Fibroblast of skin of left quadriceps (primary cell): ENCODE measurements around the gene RFX4.
"Not testable (repeated sequence)": the region's sequence is repeated elsewhere in the genome, so short reads cannot be mapped to it uniquely, and the experiment has no call there.

Experiments
- DNase-seq, 2 experiments: peaks; one replicate each; pipeline ENCODE4 v3.0.0-alpha.2; 2013; ENCODE audit warnings: low read depth in 2 of 2

RFX4 gene

DNA sequence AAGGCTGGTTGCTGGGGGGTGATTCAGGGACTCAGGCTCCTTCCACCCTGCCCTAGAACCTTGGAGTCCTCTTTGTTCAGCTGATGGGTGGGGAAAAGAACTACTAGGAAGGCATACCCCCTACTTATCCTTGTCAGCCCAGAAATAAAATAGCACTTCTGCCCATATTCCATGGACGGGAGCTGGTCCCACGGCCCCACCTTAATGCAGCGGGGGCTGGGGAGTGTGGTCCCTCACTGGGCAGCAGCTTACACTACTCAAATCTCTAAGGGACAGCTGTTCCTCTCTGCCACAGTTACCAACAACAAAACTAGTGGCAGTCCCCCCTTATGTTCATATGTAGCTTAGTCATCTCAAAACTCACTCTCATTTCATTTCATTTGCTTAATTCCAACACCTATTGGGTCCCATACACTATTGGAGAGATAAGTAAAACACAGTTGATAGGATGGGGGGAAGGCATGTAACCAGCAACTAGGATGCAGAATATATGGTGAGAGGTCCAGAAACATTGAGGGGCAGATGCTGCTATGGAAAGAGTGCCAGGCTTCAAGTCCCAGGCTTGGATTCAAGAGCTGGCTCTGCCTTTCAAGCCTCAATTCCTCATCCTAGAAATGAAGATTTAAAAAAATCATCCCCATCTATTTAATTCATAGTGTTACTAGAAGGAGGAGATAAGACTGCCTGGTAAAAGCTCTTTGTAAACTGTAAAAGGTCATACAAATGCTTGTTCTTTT lies 107.9 kb downstream of the RFX4 start:
- no peak for DNase-seq

DNA sequence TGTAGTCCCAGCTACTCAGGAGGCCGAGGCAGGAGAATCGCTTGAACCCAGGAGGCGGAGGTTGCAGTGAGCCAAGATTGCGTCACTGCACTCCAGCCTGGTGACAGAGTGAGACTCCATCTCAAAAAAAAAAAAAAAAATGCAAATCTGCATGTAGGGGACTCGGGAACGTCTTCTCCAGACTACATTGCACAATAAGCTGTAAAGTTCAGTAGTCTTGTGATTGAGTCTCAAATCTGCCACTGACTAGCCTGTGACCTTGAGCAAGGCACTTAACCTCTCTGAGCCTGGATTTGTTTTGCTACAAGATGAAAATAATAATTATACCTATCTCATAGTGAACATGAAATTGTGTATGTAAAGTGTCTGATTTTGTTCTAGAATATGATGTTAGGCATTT lies 109.2 kb downstream of the RFX4 start:
- DNase-seq: not testable (repeated sequence)

DNA sequence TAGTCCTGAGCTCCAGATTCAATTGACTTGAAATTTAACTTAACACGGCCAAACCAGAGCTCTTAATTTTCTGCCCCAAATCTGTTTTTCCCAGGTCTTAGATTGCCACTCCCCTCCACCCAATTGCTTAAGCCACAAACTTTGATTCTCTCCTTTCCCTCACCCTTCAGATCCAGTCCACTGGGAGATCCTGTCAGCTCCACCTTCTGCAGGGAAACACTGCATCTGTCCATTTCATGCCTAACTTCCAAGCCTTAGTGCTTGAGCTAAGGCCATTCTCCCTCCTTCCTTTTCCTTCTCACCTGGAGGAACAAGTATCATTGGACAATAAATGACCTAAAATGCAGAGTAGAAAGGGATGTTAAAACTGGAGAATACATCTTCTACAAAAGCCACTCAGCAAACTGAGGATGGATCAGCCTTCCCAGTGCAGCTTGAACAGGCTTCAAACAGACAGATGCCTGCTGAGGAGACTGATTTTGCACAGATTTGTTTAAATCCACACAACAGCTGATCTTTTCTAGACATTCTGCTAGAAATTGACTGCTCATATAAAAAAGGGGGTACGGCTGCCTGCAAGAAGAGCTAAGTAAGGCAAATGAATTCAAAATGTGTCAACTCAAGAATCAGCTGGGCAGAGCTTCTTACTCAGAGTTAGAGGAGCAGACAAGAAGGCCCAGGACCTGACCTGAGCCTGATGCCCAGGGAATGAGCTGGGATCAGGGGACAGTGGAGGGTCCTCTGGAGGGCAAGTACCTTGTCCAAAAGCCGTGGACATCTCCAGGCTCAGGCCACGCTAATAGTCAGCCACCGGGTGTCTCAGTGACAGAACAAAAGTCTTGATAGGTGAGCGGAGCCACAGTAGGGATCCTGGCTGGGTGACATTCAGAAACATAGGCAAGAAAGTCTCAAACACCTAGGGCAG lies 110.4 kb downstream of the RFX4 start:
- no peak for DNase-seq

DNA sequence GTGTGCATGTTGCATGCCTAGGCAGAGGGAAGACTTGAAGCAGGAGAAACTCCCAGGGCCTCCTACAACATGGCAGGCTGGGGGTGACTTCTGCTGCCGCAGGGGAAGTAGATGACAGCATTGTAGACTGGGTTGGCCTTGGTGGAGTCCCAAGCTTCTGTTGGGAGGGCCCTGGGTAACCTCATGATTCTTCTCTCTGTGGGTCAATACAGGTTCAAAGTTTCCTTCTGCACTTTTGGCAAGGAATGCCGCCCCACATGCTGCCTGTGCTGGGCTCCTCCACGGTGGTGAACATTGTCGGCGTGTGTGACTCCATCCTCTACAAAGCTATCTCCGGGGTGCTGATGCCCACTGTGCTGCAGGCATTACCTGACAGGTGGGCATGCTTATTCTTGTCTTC lies 113.3 kb downstream of the RFX4 start:
- no peak for DNase-seq

DNA sequence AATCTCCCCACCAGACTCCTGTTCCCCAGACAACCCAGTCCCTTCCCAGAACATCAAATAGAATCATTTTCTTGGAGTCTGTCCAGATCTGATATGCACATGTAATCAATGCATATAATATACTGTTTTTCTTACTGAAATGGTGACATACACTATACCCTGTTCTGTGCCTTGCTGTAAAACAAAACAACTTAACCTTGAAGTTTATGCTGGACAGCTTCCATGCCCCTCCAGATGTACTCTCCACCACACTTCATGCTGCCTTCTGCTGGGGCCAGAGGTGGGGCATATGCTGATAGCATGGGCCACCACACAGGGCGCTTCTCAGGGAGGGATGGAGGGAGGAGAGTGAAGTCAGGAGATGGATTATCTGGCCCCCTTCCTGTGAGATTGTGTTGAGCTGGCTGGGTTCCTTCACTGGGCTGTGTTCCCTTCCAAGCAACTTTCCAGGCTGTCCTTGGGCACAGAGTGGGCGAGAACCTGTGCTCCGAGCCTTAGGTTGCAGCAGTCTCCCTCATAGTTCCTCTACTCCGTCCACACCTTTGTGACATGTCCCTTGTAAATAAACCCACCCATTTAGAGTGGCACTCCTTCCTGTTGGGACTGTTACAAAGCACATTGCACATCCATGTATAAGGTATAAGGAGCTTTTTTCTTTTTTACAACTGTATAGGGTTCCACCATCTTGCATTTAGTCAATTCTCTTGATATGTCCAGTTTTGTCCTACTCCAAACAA lies 114.0 kb downstream of the RFX4 start:
- no peak for DNase-seq

DNA sequence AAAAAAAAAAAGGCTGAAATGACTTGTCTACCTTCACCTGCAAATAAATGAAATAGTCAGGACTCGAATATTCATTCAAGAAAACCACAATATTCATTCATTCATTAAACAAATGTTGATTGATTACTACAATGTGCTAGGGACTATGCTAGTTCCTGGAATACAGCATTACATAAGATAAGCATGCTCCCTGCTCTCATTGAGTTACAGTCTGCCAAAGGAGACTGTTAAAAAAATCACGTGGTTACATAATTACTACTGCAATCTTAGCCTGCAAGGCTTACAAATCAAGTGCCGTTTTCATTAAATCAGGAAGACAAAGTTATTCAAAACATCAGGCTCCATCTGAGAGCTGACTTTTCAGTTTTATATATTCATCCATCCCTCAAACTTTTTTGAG lies 121.3 kb downstream of the RFX4 start:
- no peak for DNase-seq

DNA sequence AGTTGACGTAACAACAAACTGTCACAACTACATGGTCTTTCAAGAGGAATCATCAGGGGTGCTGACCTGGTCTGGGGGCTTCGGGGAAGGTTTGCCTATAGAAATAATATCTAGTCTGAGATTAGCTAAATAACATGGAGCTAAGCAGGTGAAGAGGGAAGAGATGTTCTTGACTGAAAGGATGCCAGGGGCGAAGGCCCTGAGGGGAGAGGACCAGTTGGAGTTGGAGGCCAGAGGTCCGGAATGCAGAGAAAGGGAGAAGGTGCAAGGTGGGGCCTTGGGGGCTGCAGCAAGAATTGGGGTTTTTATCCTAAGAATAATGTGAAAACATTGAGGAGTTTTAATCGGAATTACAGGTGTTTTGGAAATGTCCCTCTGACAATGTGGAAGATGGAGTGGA lies 123.2 kb downstream of the RFX4 start:
- no peak for DNase-seq

DNA sequence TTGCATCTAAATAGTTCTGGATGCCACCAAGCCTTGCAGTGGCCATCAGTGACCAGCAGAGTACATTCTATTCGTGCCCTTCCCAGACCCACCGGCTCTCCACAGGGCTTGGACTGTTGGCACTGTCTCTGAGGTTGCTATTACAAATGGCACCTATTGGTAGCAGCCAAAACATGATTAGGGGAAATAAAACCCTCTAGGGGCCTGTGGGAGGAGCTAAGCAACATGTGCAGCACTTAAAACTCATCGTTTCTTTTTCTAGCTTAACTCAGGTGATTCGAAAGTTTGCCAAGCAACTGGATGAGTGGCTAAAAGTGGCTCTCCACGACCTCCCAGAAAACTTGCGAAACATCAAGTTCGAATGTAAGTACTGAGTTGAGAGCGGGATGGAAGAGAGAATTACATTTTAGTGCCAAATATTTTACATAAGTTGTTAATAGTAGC lies 126.3 kb downstream of the RFX4 start:
- no peak for DNase-seq

DNA sequence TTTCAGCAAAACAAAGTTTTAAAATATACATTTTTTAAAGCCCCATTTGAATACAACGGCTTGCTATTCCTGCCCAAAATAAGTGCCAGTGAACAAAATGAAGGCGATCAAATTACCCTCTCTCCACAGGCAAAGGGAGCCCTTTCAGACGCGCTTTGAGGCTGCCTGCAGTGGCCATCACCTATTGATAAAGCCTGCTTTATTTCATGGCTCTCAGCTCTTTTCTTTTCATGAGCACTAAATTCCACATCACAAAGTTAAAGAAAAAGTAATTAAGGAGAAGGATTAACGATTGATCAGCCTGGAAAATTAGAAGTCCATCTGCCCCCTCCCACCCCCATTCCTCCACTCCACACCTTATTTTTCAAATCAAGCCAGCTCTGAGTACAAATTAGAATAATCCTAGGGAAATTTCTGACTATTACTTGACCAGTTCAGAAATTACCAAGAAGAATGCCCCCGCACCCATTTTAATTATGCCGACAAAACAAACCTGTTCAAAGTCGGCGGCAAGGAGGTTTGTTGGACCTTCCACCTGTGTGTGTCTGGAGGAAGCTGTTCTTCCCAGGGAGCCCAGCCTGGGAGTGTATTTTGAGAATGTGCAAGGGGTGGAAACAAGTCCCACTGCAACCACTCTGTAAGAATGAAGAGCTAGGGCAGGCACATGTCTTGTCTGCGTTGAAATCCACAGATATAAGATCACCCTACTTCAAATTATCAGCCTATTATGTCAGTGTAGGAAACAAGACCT lies 127.5 kb downstream of the RFX4 start:
- DNase-seq: no peak

DNA sequence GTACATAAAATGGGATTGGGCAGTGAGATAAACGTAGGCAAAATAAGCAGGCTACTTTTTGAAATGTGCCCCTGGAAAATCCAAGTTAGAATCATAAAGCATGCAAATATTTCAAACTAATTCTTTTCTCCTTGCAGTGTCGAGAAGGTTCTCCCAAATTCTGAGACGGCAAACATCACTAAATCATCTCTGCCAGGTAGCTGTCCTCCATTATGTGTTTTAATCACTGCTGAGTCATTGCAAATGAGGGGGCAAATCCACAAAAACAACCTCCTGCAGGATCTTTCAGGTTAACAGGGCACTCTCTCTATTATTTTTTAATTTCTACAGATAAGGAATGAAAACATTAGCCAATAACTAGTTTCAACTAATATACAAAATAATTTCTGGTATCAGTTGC lies 128.5 kb downstream of the RFX4 start:
- DNase-seq: no peak

DNA sequence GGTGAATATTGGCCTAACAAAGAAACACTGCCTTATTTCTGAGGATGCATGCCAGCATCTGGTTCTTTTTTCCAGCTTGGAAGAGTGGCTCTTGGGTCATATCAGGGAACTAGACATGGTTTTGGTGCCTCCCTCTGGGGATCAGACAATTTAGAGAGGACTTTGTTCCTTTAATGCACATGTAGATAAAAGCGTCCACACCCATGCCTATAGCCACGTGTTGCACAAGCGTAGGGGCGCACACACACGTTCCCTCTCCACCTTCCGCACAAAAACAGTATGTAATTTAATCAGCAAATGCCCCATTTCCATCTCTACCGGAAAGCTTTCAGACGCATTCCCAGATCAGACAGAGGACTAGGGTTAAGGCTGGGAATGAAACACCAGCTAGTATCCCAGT lies 130.0 kb downstream of the RFX4 start:
- no peak for DNase-seq

DNA sequence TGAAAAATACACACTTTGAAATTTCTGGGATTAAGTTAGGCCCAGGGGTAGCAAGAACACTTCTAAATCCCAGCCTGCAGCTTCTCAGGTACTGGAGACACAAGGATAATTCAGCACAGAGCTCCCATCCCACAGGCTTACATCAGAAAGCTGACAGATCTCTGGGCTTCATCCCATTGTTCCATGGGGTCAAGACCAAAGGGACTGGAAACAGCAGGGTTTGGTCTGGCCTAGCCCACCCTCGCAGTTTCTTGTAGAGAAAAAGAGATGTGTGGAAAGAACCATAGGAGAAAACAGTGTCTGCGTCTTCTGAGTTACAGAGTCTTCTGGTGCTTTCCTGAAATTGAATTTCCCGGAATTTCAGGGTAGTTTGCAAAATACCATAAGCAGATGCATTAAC lies 132.1 kb downstream of the RFX4 start:
- no peak for DNase-seq

DNA sequence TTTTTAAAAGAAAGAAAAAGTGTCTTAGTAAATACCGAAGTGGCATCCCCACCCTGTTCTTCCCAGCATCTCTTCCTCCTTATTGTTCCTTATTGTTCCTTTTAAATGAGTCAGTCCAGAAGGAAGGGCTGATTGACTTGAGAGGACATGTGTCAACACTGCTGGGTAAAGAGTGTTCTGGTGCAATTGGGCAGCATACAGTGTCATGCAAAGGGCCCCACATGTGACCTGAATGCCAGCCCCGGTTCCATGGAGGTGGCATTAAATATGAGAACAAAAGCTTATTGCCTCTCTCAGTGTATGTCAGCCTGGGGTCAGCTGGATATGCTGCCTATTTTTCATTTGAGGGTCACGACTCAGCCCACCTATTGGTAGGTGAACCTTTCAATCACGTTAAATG lies 132.8 kb downstream of the RFX4 start:
- no peak for DNase-seq

DNA sequence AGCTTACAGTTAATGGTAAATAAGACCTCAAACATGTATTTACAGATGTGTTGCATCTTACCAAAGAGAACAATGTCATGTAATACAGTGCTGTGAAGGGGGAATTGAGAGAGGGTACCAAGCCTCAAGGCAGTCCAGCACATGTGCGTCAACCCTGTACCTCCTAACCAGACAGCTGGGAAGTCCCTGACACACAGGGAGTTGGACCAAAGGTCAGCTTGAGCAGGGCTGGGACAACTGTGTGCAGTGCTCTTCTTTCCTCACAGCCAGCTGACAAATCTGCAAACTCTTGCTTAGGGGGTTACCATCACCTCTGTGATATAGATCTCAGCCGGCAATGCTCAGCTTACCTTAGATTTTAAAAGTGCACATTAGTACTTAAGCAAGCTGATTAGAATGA lies 134.9 kb downstream of the RFX4 start:
- no peak for DNase-seq

DNA sequence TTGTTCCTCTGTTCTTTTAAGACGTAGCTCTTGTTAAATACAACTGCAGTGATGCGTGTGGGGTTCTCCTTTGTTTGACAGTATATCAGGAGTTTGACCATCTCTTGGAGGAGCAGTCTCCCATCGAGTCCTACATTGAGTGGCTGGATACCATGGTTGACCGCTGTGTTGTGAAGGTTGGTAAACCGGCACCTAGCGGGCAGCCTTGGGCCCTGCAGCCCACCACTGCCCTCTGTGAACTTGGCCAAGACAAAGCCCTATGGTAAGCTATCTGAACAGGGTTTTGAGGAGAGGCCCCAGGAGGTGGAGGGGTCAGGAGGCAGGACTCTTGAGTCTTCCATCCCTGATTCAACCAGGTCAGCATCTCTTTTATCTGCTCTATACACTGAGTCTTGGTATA lies 137.1 kb downstream of the RFX4 start:
- no peak for DNase-seq

DNA sequence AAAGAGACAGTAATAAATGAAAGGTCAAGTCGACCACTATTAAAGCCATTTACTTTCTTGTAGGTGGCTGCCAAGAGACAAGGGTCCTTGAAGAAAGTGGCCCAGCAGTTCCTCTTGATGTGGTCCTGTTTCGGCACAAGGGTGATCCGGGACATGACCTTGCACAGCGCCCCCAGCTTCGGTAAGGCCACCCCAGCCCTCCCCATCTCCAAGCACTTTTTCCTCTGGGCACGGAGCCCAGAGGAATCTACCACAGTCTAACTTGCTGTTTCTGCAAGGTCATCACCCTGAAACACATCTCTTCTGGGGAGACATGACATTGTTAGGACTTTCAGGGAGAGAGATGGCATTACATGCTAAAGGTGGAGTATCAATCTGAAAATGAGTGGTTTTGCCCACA lies 137.9 kb downstream of the RFX4 start:
- DNase-seq: no peak

DNA sequence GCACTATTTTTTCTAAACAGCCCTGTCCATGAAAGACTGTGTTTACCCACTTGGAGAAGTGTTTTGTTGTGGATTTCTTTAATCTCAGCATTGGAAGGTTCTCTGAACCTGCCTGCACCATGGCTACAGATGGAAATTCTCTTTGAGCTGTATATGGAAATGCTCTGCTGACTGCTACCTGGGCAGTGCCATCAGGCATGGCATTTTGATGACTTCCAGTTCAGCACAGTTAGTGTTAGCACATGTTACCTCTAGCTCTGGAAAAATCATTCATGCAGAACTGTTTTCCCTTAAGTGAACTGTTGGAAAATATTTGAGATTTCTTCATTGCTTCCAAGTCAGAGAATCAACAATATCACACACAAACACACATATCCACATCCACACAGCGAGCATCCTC lies 139.1 kb downstream of the RFX4 start:
- no peak for DNase-seq

DNA sequence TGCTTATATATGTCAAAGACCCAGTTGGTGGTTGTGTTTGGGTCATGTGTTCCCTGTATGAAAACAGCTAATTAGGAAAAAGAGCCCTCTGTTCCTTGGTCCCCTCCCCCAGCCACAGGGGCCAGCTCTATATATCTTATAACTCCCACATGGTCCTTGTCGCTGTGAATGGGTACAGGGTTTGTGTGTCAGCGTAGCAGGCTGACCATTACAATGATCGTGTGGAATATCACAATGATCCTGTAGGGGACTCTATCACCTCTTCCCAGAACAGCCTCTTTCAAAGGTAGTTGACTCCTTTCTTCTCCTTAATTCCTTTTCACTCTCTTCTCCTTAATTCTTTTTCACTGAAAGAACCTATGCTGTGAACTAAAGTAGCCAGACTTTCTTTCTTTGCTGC lies 140.0 kb downstream of the RFX4 start:
- DNase-seq: no peak

DNA sequence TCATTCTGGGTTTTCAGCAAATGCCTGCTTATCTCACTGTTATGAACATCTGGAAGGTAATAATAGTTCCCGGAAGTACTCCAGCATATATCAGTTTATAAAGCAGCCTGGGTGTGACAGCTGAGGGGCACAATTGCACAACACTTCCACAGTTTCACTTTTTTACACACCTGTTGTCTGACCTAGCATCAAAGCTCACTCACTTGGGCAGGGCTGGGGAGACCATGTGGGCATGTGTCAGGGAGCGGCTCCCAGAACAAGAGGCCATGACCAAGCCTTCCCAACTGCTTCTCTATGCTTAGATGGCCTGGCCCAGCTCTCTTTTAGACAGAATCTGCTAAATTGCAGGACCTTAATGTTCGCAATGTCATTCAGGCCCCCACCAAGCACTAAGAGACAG lies 140.6 kb downstream of the RFX4 start:
- no peak for DNase-seq

DNA sequence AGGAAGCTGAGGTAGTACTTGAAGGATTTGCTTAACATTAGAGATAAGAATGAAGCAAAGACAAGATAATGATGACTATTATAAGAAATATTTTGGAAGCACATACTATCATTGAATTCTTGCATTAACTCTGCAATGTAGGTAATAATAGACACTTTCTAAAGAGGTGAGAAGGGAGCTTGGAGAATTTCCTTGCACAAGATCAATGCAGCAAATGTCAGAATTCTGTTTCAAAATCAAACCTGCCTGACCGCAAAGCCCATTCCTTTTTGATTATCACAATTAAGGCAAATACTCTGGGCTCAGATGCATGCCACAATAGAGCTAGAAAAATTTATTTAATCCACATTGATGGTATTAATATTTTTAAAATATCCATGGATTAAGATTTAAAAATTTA lies 141.3 kb downstream of the RFX4 start:
- no peak for DNase-seq

DNA sequence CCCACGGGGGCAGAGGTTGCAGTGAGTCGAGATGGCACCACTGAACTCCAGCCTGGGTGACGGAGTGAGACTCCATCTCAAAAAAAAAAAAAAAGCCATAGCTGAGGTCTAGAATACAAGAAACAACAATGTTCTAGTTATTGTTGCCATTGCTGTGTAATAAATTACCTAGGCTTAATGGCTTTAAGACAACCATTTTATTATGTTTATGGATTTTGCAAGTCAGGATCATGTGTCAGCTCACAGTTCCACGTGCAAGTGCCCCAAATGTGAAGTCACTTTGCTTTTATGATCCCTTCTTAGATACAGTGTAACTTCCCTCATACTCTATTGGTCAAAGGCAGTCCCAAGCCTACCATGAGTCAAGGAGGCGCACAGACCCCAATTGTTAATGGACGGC lies 142.1 kb downstream of the RFX4 start:
- DNase-seq: no peak
